Uterus (tissue), 4 donors: ENCODE measurements around the gene CAPN9. TPM values are rescaled to one million over a fixed set of nuclear protein-coding genes. Genes with fewer than 3 reads are reported as not detected.

Experiments used
- DNase-seq, 2 donors: peaks; one replicate each; pipeline ENCODE4 v3.0.0-alpha.2; 2019 to 2020
- H3K27ac ChIP-seq, 2 donors: fragments of 200-600 bp; sonication (generic); 1 replicate in 1 of 2; 2 replicates in 1 of 2; pipeline ENCODE4 v1.5.1; 2016 to 2018
- H3K27me3 ChIP-seq, 2 donors: fragments of 200-600 bp; sonication (generic); one replicate each; pipeline ENCODE4 v1.5.1; 2018 to 2019; ENCODE audit warnings: control low read depth in 1 of 2
- H3K36me3 ChIP-seq, 2 donors: fragments of 200-600 bp; sonication (generic); one replicate each; pipeline ENCODE4 v1.5.1; 2019; ENCODE audit warnings: control low read depth in 1 of 2
- H3K4me1 ChIP-seq, 2 donors: fragments of 200-600 bp; sonication (generic); one replicate each; pipeline ENCODE4 v1.5.1; 2018 to 2019; ENCODE audit warnings: control low read depth in 1 of 2
- H3K4me3 ChIP-seq, 2 donors: fragments of 200-600 bp; sonication (generic); 1 replicate in 1 of 2; 2 replicates in 1 of 2; pipeline ENCODE4 v1.5.1; 2018 to 2019; ENCODE audit warnings: mild to moderate bottlenecking in 1 of 2
- H3K9me3 ChIP-seq, 2 donors: fragments of 200-600 bp; sonication (generic); one replicate each; pipeline ENCODE4 v1.5.1; 2019; ENCODE audit warnings: control low read depth in 1 of 2
- POLR2A ChIP-seq, 2 donors: fragments of 450-650 bp; IDR thresholded peaks; one replicate each; pipeline ENCODE4 v1.6.1; 2016; ENCODE audit warnings: antibody characterized with exemption in 2 of 2, mild to moderate bottlenecking in 1 of 2, moderate library complexity in 1 of 2
- intact Hi-C: fragments of 100-400 bp; cut with DNase I; formaldehyde crosslinking; loops from one replicate; pipeline ENCODE4 v1.15.1; 2023; ENCODE audit warnings: low total_unique reads
- total RNA-seq, 4 donors: library from RNA; depleted of rRNA in 3 of 4; stranded (reverse); fragments of >200 nt in 3 of 4; gene quantifications; one replicate each; pipeline versions ENCODE4 v1.1.0 to v1.2.4, GENCODE V29; 2014 to 2023
- TF ChIP-seq, protein P1 (sequence below), 4 experiments: fragments of 200-600 bp in 2 of 4; fragments of 450-650 bp in 2 of 4; sonication (generic) in 2 of 4; IDR thresholded peaks; one replicate each; pipeline ENCODE4 v1.5.1; 2016 to 2019; ENCODE audit warnings: antibody characterized with exemption in 4 of 4, mild to moderate bottlenecking in 2 of 4, moderate library complexity in 1 of 4
- donor health status: DM: yes; HTN: yes; CAD: no.

CAPN9 gene
- total RNA-seq, 4 donors from 2014 or later: 0.41 TPM; not detected in 3

DNA sequence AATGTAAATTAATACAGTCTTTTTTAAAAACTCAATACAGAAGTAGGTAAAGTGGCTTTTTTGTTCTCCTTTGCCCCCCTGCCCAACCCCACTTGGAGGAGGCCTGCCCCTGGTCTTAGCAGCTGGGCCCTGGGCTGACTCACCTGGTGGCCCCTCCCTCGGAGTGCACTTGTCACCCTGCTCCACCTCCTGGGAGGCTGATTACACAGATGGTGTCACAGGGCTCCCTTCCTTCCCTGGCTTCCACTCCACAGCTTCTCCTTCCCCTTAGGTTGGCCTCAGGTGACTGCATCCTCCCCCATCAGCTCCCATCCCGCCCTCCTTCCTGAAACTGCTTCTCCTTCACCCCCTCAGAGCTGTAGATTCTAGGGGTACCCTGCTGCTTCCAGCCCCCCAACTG, 11.7 kb upstream of the CAPN9 start:
- TF ChIP-seq, protein P1, sequence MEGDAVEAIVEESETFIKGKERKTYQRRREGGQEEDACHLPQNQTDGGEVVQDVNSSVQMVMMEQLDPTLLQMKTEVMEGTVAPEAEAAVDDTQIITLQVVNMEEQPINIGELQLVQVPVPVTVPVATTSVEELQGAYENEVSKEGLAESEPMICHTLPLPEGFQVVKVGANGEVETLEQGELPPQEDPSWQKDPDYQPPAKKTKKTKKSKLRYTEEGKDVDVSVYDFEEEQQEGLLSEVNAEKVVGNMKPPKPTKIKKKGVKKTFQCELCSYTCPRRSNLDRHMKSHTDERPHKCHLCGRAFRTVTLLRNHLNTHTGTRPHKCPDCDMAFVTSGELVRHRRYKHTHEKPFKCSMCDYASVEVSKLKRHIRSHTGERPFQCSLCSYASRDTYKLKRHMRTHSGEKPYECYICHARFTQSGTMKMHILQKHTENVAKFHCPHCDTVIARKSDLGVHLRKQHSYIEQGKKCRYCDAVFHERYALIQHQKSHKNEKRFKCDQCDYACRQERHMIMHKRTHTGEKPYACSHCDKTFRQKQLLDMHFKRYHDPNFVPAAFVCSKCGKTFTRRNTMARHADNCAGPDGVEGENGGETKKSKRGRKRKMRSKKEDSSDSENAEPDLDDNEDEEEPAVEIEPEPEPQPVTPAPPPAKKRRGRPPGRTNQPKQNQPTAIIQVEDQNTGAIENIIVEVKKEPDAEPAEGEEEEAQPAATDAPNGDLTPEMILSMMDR (IDR thresholded peaks at IDR 0.05): no peak
- no peak for TF ChIP-seq POLR2A (IDR thresholded peaks at IDR 0.05)
- Histone ChIP-seq H3K4me3 (no peak overlapping the region), H3K27ac (no peak overlapping the region), H3K9me3 (no peaks in the 10 kb centered on the region), H3K27me3 (no peaks in the 10 kb centered on the region), H3K4me1 (no peaks in the 10 kb centered on the region), H3K36me3 (no peaks in the 10 kb centered on the region)
- intact Hi-C loops: no loop called here
- no peak for DNase-seq

DNA sequence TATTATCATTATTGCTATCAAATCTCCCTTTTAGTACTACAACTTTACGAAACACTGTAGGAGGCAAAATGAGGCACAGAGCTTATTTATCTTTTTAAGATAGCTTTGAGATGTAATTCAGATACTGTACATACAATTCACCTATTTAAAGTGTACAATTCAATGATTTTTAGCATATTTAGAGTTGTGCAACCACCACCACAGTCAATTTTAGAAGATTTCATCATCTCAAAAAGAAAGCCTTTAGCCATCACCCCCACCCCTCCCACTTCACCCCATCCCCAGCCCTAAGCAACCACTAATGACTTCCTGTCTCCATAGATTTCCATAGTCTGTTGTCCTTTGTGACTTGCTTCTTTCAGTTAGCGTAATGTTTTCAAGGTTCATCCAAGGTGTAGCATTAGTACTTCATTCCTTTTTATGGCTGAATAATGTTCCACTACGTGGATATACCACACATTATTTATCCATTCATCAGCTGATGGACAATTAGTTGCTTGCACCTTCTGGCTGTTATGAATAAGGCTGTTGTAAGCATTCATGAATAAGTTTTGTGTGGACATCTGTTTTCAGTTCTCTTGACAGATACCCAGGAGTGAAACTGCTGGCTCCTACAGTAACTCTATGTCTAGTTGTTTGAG, 9.4 kb upstream of the CAPN9 start:
- Histone ChIP-seq H3K4me3 (no peak overlapping the region), H3K27ac (no peak overlapping the region), H3K27me3 (no peaks in the 10 kb centered on the region), H3K9me3 (no peaks in the 10 kb centered on the region), H3K36me3 (no peaks in the 10 kb centered on the region), H3K4me1 (no peaks in the 10 kb centered on the region)
- DNase-seq: no peak
- TF ChIP-seq, protein P1 (IDR thresholded peaks at IDR 0.05): no peak
- TF ChIP-seq POLR2A (IDR thresholded peaks at IDR 0.05): no peak
- intact Hi-C loops: no loop called here

DNA sequence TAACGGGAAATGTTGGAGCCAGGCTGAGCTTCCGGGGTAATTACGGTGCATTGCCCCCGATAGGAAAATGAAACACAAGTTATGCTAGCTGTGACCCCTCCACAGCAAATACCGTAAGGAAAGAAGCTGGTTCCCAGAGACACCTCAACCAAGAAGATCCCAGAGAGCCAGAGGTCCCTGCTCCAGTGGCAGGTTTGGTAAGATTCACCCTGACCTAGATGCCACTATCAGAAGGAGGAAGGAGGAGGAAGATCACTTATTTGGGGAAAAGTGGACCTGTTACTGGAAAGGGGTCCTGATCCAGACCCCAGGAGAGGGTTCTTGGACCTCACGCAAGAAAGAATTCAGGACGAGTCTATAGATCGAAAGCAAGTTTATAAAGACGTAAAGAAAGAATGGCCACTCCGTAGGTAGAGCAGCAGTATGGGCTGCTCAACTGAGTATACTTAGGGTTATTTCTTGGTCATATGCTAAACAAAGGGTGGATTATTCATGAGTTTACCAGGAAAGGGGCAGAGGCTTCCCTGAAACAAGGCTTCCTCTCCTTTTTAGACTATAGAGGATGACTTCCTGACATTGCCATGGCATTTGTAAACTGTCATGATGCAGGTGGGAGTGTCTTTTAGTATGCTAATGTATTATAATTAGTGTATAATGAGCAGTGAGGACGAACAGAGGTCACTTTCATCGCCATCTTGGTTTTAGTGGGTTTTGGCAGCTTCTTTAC, 7.5 kb upstream of the CAPN9 start:
- H3K36me3 ChIP-seq: no peaks in the 10 kb centered on the region
- no peak for TF ChIP-seq POLR2A (IDR thresholded peaks at IDR 0.05)
- TF ChIP-seq, protein P1 (IDR thresholded peaks at IDR 0.05): no peak
- H3K4me3 ChIP-seq: no peak overlapping the region
- intact Hi-C loops: no loop called here
- no peak for DNase-seq
- no peak overlapping the region for H3K27ac ChIP-seq
- H3K4me1 ChIP-seq: no peaks in the 10 kb centered on the region
- H3K9me3 ChIP-seq: no peaks in the 10 kb centered on the region
- no peaks in the 10 kb centered on the region for H3K27me3 ChIP-seq

DNA sequence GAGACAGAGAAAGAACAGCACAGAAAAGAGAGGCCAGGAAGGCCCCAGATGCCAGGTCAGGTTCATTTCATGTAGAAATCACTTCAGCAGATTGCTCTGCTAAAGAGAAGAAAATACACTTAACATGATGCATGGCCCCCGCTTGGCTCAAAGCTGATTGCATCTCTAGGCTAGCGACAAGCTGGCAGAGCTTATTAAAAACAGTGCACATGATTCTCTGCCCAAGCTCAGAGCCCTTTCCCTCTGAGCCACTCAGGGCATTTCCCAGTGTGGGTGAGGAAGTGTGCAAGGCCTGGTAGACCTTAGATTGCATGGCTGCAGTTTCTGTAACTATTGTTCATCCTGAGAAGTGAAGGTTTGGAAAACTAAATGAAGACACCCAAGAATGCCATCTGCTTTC, 3.3 kb upstream of the CAPN9 start:
- TF ChIP-seq, protein P1 (IDR thresholded peaks at IDR 0.05): no peak
- no peak for TF ChIP-seq POLR2A (IDR thresholded peaks at IDR 0.05)
- no peaks in the 10 kb centered on the region for H3K9me3 ChIP-seq
- no peaks in the 10 kb centered on the region for H3K4me1 ChIP-seq
- H3K27me3 ChIP-seq: no peaks in the 10 kb centered on the region
- no peaks in the 10 kb centered on the region for H3K36me3 ChIP-seq
- intact Hi-C loops: no loop called here
- no peak overlapping the region for H3K4me3 ChIP-seq
- no peak overlapping the region for H3K27ac ChIP-seq
- no peak for DNase-seq

DNA sequence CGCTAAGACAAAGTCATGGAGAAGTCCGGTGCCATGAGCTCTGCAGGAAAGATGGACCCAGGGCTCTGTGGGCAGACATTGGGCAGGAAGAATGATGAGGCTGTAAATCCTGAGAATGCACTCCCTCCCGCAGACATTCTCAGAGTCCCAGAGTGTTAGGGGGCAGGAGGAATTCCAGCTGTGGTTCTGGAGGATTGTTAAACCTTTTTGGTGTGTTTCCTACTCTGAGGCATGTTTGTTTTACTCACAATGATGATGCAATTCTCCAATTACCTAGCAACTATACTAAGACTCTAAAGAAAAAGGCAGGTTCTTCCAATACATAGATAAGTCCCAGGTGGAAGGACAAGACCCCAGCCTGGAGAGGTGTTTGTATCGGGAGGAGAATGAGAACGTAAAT, 2.8 kb upstream of the CAPN9 start:
- Histone ChIP-seq H3K9me3 (no peaks in the 10 kb centered on the region), H3K27me3 (no peaks in the 10 kb centered on the region), H3K36me3 (no peaks in the 10 kb centered on the region), H3K4me3 (no peak overlapping the region), H3K27ac (no peak overlapping the region), H3K4me1 (no peaks in the 10 kb centered on the region)
- DNase-seq: no peak
- intact Hi-C loops: no loop called here
- TF ChIP-seq POLR2A (IDR thresholded peaks at IDR 0.05): no peak
- TF ChIP-seq, protein P1 (IDR thresholded peaks at IDR 0.05): no peak
